GM12878 (cell line): Measurements from ENCODE around the gene CNTNAP2.

ENCODE experiments used
- ATF2 ChIP-seq: IDR thresholded peaks from 2 replicates; pipeline ENCODE4 v1.6.1; 2012; ENCODE audit warnings: low read length, inconsistent platforms
- BHLHE40 ChIP-seq, 2 experiments: fragments of 450-650 bp in 1 of 2; IDR thresholded peaks; 2 replicates each; pipeline ENCODE4 v1.6.1; 2011 to 2017; ENCODE audit warnings: low read depth in 2 of 2, borderline replicate concordance in 1 of 2, improper control_type of control experiment in 1 of 2, low read length in 1 of 2, mild to moderate bottlenecking in 1 of 2
- CEBPZ ChIP-seq: fragments of 150-350 bp; IDR thresholded peaks from 2 replicates; pipeline ENCODE4 v1.6.1; 2016; ENCODE audit warnings: low read depth, low read length
- CHD4 ChIP-seq: fragments of 200-600 bp; sonication (generic); IDR thresholded peaks from 2 replicates; pipeline ENCODE4 v1.6.1; 2016; ENCODE audit warnings: mild to moderate bottlenecking
- CREB1 ChIP-seq: IDR thresholded peaks from 2 replicates; pipeline ENCODE4 v1.6.1; 2012; ENCODE audit warnings: low read depth, mild to moderate bottlenecking, inconsistent platforms
- CTCF ChIP-seq, 3 experiments: IDR thresholded peaks in 2 of 3; conservative IDR thresholded peaks in 1 of 3; 2 replicates each; pipeline ENCODE4 v1.5.1; 2011; ENCODE audit warnings: low read depth in 3 of 3, low read length in 3 of 3, mild to moderate bottlenecking in 3 of 3, control low read depth in 2 of 3, moderate library complexity in 2 of 3, inconsistent platforms in 1 of 3, mixed read lengths in 1 of 3; ENCODE audit not compliant: control insufficient read depth in 2 of 3, insufficient read depth in 1 of 3; ENCODE audit errors: extremely low read depth in 1 of 3
- FOS ChIP-seq: IDR thresholded peaks from 3 replicates; pipeline ENCODE4 v1.6.1; 2011; ENCODE audit warnings: borderline replicate concordance; ENCODE audit not compliant: insufficient read length; ENCODE audit errors: extremely low read depth
- JUND ChIP-seq: IDR thresholded peaks from 2 replicates; pipeline ENCODE4 v1.6.1; 2012; ENCODE audit warnings: low read depth, mild to moderate bottlenecking, low read length, improper control_type of control experiment, moderate library complexity
- MXI1 ChIP-seq: fragments of 150-350 bp; IDR thresholded peaks from 2 replicates; pipeline ENCODE4 v1.6.1; 2011; ENCODE audit warnings: low read depth, mild to moderate bottlenecking, inconsistent platforms, low read length, improper control_type of control experiment
- NR2C1 ChIP-seq: fragments of 450-650 bp; IDR thresholded peaks from 2 replicates; pipeline ENCODE4 v1.6.1; 2017; ENCODE audit warnings: antibody characterized with exemption, mild to moderate bottlenecking, moderate library complexity
- NR2C2 ChIP-seq: IDR thresholded peaks from 2 replicates; pipeline ENCODE4 v1.6.1; 2011; ENCODE audit warnings: borderline replicate concordance, low read depth; ENCODE audit not compliant: control insufficient read depth, insufficient read length

GRCh38 chr7:147916573-147916972, 1800.0 kb downstream of the CNTNAP2 start:
- TF ChIP-seq BHLHE40 (IDR thresholded peaks at IDR 0.05; ENCODE audit: borderline replicate concordance in 1 of 2, low read depth in 2 of 2, low read length in 1 of 2) (no peak), JUND (no peak), ATF2 (no peak), CREB1 (no peak), FOS (no peak), NR2C1 (no peak), CEBPZ (no peak), NR2C2 (no peak), CTCF (IDR thresholded peaks at IDR 0.05 in 2 of 3, conservative IDR thresholded peaks at IDR 0.05 in 1 of 3; ENCODE audit: control insufficient read depth in 2 of 3, extremely low read depth in 1 of 3, insufficient read depth in 1 of 3, low read depth in 3 of 3, low read length in 3 of 3) (no peak), MXI1 (no peak), CHD4 (no peak)
